Measurements from ENCODE around the gene INAFM2.

The INAFM2 gene

GRCh38 chr15:40365016-40365415 is 41.5 kb downstream of the INAFM2 start:
- DNase-seq (ENCODE audit: low read depth) = no peak

- no peak for DNase-seq (ENCODE audit: low read depth)
Measured at GRCh38 chr15:40365624-40366456, 42.3 kb downstream of the INAFM2 start.

GRCh38 chr15:40366457-40367370 is 43.2 kb downstream of the INAFM2 start:
- DNase-seq (ENCODE audit: low read depth) = no peak

- DNase-seq (ENCODE audit: low read depth) = no peak
Measured at GRCh38 chr15:40367371-40367685, 43.8 kb downstream of the INAFM2 start.

GRCh38 chr15:40367686-40368611 is 44.5 kb downstream of the INAFM2 start:
- peak; percentile 86 for DNase-seq (ENCODE audit: low read depth)

GRCh38 chr15:40368719-40369473 is 45.4 kb downstream of the INAFM2 start:
- no peak for DNase-seq (ENCODE audit: low read depth)

GRCh38 chr15:40369474-40369869 is 46.0 kb downstream of the INAFM2 start:
- DNase-seq (ENCODE audit: low read depth) = no peak

- DNase-seq (ENCODE audit: low read depth) = no peak
Measured at GRCh38 chr15:40369971-40370370, 46.5 kb downstream of the INAFM2 start.

- DNase-seq (ENCODE audit: low read depth) = no peak
Measured at GRCh38 chr15:40372981-40373380, 49.5 kb downstream of the INAFM2 start.
